Activated T-helper 17 cell treated with anti-CD3 and anti-CD28 coated beads, Interleukin-2, amount 50 U/mL, for 72 hours (primary cell): ENCODE results near the gene SGMS1. TPM values are rescaled to one million over a fixed set of nuclear protein-coding genes. Genes with fewer than 3 reads are reported as not detected.

Source experiments
- ATAC-seq: fragments of 150-1000 bp; cut with Tn5 transposase; replicated peaks from 2 replicates; pipeline ENCODE4 v1.10.0; 2021; ENCODE audit warnings: mild to moderate bottlenecking, moderate library complexity
- H3K27ac Mint-ChIP-seq: one replicate; pipeline ENCODE4 v1.8.0; 2022; ENCODE audit warnings: mixed read lengths
- H3K27me3 Mint-ChIP-seq: one replicate; pipeline ENCODE4 v1.8.0; 2022; ENCODE audit warnings: mixed read lengths
- H3K36me3 Mint-ChIP-seq: one replicate; pipeline ENCODE4 v1.8.0; 2022; ENCODE audit warnings: low read depth, mild to moderate bottlenecking, mixed read lengths
- H3K4me1 Mint-ChIP-seq: one replicate; pipeline ENCODE4 v1.8.0; 2022; ENCODE audit warnings: mixed read lengths
- H3K4me3 Mint-ChIP-seq: one replicate; pipeline ENCODE4 v1.8.0; 2022; ENCODE audit warnings: mild to moderate bottlenecking, mixed read lengths
- H3K9me3 Mint-ChIP-seq: one replicate; pipeline ENCODE4 v1.8.0; 2022; ENCODE audit warnings: mixed read lengths
- total RNA-seq, 2 donors: library from RNA; stranded (reverse); gene quantifications; one replicate each; pipeline ENCODE4 v1.2.3, GENCODE V29; 2022

Gene SGMS1
- total RNA-seq, 2 donors from 2014 or later = 13.4 to 22.4 TPM

DNA sequence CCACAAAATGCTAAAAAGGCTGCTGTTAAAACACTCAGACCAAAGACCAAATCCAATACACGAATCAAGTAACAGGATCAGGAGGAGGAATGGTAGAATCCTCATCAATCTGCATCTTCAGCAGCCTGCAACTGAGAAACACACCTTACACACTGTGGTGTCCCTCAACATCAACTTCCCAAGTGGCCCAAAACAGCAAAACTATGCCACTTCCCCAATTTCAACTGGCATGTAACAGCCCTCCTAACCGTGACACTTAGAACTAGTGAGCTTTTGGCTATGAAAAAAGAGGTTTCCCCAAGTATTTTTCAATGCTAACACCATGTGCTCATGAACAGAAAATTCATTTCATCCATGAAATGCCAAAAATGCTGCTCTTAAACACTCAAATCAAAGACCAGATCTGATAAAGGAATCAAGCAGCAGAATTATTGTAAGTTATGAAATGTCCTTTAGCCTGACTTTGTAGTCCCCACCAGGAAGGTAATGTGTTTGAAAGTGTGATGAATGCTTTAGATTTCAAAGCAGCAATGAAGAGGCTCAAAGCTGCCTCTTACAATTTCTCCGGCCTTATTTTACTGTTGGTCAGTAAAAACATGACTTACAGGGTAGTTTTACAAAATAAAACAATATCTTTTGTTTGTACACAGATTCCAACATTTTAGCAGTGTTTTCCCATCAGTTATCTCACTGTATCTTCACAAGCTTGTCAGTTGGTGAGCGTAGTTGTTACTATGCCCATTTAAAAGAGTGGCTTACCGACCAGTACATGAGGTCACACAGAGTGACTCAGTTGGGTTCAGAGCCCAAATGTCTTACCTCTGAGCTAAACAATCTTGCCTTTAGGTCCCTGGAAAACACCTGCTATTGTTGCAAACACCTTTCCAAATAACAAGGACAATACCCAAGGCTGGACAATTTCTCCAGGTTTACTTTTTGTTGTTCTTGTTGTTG lies 306.8 kb downstream of the SGMS1 start:
- no peak for ATAC-seq
- Mint-ChIP-seq H3K9me3 (no peaks in the 10 kb centered on the region), H3K4me1 (peaks cover 17% of the 10 kb centered on the region), H3K27ac (no peak overlapping the region), H3K4me3 (no peak overlapping the region), H3K36me3 (peaks cover 36% of the 10 kb centered on the region), H3K27me3 (no peaks in the 10 kb centered on the region)

DNA sequence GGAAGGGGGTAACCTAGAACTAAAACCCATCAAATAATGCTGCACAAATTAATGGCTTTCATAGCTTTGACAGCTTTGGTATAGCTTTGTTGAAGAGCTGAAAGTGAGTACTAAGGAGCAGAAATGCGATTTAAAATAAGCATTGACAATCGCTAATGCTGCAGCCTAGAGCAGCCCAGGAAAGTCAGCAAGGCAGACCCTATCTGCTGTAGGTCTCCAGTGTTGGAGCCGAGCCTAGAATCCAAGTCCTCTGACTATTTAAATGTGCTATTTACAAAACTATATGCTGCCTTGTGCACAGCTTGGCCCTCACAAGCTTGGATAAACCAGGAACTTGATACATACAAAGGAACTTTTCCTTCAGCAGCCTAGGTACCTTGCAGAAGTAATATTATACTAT lies 307.6 kb downstream of the SGMS1 start:
- Mint-ChIP-seq H3K9me3 (no peaks in the 10 kb centered on the region), H3K4me1 (peaks cover 17% of the 10 kb centered on the region)
- ATAC-seq = no peak

DNA sequence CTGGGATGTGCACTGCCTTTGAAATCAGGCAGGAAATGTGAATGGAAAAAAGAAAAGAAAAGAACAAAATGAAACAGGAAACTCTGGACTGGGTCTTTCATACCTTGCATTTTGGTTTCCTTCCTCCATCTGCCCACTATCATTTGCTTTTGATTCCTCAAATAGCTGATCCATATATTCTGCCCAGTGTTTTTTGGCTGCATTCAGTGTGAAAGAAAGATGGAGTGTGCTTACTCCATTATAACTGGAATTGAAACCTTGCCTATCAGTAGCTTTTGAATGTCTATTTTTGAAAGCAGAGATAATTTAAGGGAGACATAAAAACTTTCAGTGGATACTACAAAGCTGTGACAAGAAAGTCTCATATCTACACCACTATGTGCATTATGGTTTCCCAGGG lies 308.3 kb downstream of the SGMS1 start:
- Mint-ChIP-seq H3K27me3 (no peaks in the 10 kb centered on the region), H3K9me3 (no peaks in the 10 kb centered on the region), H3K27ac (peak overlapping the region; percentile 6), H3K4me3 (no peak overlapping the region), H3K36me3 (peaks cover 43% of the 10 kb centered on the region), H3K4me1 (peaks cover 17% of the 10 kb centered on the region)
- no peak for ATAC-seq

More for the DNA sequence above, 307.6 kb downstream of the SGMS1 start:
- Mint-ChIP-seq H3K36me3 (peaks cover 39% of the 10 kb centered on the region), H3K27me3 (no peaks in the 10 kb centered on the region), H3K4me3 (no peak overlapping the region), H3K27ac (no peak overlapping the region)

DNA sequence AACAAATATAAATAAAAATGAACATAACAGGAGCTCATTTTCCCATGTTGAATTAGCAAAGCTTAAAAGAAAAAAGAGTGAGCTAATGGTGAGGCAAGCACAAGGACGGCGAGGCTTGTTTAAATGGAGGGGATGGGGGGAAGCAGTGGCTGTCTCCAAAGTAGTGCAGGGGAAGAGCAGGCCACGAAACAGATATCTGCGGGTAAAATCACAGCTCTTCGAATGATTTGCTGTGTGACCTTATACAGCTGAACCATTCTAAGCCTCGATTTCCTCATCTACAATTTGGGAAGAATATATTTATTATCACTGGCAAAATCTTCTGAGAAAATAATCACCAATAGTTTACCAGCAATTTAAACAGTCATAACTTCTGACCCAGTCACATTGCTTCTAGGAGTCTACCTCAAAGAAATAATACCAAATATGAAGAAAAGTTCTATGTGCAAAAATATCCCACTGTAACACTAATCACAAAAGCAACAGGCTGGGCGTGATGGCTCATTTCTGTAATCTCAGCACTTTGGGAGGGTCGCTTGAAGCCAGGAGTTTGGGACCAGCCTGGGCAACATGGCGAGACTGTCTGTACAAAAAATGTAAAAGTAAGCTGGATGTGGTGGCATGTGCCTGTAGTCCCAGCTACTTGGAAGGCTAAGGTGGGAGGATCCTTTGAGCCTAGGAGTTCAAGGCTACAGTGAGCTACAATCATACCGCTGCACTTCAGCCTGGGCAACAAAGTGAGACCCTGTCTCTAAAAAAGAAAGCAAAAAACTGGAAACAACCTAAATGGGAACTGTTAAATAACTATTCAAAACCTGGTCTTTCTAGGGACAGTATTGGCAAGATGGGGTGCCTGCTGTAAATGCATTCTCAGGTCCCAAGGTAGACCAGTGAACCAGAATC lies 309.3 kb downstream of the SGMS1 start:
- no peak for ATAC-seq
- Mint-ChIP-seq H3K36me3 (peaks cover 47% of the 10 kb centered on the region), H3K27ac (no peak overlapping the region), H3K9me3 (no peaks in the 10 kb centered on the region), H3K27me3 (no peaks in the 10 kb centered on the region), H3K4me1 (peaks cover 12% of the 10 kb centered on the region), H3K4me3 (no peak overlapping the region)

DNA sequence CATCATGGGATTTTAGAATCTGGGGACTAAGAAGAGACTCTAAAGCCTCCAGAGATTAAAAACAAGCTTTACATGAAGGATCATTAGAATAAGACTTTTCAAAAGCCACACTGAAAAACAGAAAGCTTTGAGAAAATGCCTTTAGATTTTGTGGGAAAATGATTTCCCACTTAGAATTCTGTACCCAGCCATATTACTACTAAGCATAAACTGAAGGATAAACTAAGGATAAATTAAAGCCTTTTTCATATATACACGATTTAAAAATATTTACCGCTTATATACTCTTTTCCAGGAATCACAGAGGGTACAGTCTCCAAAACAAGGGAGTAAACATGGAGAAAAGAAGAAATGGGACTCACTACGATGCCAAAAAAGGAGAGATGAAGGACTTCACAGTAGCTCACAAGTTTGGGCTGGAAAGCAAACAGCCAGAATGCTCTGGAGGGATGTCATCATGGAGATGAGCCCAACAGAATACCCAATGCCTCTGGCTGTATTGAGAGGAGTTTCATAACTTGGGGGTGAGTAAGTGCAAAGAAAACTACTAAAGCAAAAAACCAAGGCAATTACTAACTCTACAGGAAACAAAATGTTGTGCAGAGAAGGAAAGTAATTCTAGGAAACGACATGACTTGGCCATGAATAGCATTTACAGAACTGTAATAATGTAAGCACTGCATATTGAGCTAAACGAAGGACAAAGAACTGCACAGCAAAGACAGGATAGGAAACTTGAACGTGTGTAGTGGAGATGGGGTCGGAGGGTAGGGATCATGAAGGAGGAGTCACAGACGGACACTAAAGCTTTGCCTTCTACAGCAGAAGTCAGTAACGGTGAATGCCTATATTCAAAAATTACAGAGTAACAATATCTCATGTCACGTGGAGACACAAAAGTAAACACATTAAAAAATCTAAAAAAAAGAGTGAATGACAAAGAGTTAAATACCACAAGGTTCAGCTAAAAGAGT lies 311.0 kb downstream of the SGMS1 start:
- Mint-ChIP-seq H3K9me3 (no peaks in the 10 kb centered on the region), H3K27me3 (no peaks in the 10 kb centered on the region), H3K27ac (no peak overlapping the region), H3K4me3 (no peak overlapping the region), H3K36me3 (peaks cover 64% of the 10 kb centered on the region), H3K4me1 (peaks cover 12% of the 10 kb centered on the region)
- peak; percentile 78 for ATAC-seq

DNA sequence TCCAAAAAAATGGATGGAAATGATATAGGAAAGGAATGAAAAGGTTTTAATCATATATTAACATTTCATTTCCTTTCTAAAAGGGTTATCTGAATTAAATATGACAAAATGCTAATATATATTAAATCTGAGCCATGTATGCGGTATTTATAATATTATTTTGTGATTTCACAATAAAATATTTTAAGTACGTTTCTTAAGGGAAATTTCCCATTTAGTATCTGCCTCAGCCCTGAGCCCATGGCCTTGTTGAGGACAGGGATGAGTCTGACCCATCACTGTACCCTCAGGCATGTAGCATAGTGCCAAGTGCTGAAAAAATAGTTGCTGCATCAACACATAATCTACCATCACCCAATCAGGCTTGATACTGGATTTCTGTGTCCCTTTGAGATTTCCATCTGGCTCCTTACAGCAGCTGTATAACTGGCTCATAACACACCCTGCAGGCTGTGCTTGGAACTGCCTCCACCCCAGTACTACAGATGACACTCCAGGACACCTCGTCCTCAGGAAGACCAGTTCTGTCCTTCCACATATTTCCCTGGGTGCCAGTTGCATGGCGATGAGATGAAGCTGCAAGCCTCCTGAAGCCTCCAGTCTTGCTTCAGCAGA lies 313.1 kb downstream of the SGMS1 start:
- H3K9me3 Mint-ChIP-seq = no peaks in the 10 kb centered on the region
- H3K27ac Mint-ChIP-seq = no peak overlapping the region
- H3K4me3 Mint-ChIP-seq = no peak overlapping the region
- H3K36me3 Mint-ChIP-seq = peaks cover 80% of the 10 kb centered on the region
- no peaks in the 10 kb centered on the region for H3K27me3 Mint-ChIP-seq
- peak; percentile 38 for ATAC-seq
- H3K4me1 Mint-ChIP-seq = peaks cover 10% of the 10 kb centered on the region

DNA sequence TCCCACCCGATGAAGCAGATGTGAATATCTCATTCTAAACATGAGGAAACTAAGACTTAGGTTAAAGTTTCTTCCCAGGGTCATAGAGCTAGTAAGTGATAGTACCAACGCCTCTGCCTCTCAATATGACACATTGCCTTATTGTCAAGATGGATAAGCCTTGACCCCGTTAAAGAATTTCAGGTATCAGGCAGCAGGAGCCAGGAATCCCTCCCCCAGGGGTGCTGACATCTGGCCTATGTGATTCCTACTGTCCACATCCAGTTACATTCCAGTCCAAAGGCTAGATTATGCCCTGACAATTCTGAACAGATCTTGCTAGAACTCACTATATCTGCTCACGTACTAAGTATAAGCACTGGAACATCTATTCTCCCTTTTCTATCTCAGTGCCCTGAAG lies 314.4 kb downstream of the SGMS1 start:
- H3K4me1 Mint-ChIP-seq = peaks cover 5% of the 10 kb centered on the region
- H3K9me3 Mint-ChIP-seq = no peaks in the 10 kb centered on the region
- H3K36me3 Mint-ChIP-seq = peaks cover 75% of the 10 kb centered on the region
- no peak for ATAC-seq
- no peaks in the 10 kb centered on the region for H3K27me3 Mint-ChIP-seq
- no peak overlapping the region for H3K4me3 Mint-ChIP-seq
- peak overlapping the region; percentile 0 for H3K27ac Mint-ChIP-seq

DNA sequence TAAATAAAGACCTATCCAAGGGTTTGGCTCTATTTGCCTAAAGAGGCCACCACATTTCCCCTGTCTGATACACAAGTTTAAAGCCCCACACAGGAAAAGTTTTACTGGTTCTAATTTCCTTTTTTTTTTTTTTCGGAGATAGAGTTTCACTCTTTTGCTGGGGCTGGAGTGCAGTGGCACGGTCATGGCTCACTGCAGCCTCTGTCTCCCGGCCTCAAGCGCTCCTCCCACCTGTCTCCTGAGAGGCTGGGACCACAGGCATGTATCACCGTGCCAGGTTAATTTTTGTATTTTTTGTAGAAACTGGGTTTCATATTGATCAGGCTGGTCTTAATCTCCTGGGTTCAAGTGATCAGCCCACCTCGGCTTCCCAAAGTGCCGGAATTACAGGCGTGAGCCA lies 319.1 kb downstream of the SGMS1 start:
- no peak for ATAC-seq
- Mint-ChIP-seq H3K4me1 (no peaks in the 10 kb centered on the region), H3K9me3 (no peaks in the 10 kb centered on the region), H3K27ac (no peak overlapping the region), H3K4me3 (no peak overlapping the region), H3K27me3 (no peaks in the 10 kb centered on the region), H3K36me3 (peaks cover 35% of the 10 kb centered on the region)

DNA sequence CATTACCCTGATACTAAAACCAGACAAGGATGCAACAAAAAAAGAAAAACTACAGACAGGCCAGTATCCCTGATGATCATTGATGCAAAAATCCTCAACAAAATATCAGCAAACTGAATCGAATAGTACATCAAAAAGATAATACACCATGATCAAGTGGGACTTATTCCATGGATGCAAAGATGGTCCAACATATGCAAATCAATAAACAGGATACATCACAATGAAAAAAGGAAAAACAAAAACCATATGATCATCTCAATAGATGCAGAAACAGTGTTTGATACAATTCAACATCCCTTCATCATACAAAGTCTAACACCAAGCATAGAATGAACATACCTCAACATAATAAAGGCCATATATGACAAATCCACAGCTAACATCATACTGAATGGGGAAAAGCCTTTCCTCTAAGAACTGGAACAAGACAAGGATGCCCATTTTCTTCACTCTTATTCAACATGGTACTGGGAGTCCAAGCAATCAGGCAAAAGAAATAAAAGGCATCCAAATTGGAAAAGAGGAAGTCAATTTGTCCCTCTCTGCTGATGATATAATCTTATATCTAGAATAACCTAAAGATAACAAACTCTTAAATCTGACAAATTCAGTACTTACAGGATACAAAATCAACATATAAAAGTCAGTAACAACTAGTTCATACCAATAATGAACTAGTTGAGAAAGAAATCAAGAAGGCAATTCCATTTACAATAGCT lies 323.6 kb downstream of the SGMS1 start:
- Mint-ChIP-seq H3K27ac (no peak overlapping the region), H3K4me3 (no peak overlapping the region), H3K36me3 (no peaks in the 10 kb centered on the region), H3K4me1 (no peaks in the 10 kb centered on the region), H3K27me3 (no peaks in the 10 kb centered on the region), H3K9me3 (peaks cover 8% of the 10 kb centered on the region)
- ATAC-seq = no peak

DNA sequence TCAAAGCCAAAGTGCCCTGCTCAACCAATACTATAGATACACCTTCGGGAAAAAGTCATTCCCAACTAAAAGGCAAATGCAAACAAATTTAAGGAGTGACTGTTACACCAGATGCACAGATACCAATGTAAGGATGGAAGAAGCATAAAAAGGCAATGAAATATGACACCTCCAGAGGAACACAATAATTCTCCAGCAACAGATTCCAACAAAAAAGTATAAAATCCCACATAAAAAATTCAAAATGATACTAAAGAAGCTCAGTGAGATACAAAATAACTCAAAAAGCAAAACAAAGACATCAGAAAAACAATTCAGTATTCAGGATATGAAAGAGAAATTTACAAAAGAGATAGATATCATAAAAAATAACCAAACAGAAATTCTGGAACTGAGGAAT lies 328.4 kb downstream of the SGMS1 start:
- Mint-ChIP-seq H3K27me3 (no peaks in the 10 kb centered on the region), H3K4me3 (no peak overlapping the region), H3K36me3 (no peaks in the 10 kb centered on the region), H3K9me3 (peaks cover 8% of the 10 kb centered on the region), H3K27ac (no peak overlapping the region), H3K4me1 (no peaks in the 10 kb centered on the region)
- ATAC-seq = no peak

DNA sequence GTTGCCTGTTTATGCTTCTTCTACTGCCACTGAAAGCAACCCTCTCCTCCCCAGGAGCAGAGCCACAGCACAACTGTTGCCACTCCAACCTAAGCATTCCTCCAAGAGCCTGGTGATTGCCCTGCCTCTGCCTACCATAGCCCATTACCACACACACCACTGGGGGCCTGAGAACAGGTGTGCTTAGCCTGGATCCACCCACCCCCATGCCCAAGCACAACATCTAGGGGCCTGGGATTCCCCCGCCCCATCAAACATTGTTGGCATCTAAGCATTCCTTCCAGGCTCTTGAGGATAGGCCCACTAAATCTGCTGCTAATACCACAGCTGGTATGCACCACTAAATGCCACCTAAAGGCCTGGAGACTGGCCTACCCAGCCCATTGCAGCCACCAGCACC lies 329.2 kb downstream of the SGMS1 start:
- no peaks in the 10 kb centered on the region for H3K27me3 Mint-ChIP-seq
- H3K9me3 Mint-ChIP-seq = peaks cover 8% of the 10 kb centered on the region
- H3K27ac Mint-ChIP-seq = no peak overlapping the region
- no peaks in the 10 kb centered on the region for H3K4me1 Mint-ChIP-seq
- no peaks in the 10 kb centered on the region for H3K36me3 Mint-ChIP-seq
- no peak for ATAC-seq
- no peak overlapping the region for H3K4me3 Mint-ChIP-seq

DNA sequence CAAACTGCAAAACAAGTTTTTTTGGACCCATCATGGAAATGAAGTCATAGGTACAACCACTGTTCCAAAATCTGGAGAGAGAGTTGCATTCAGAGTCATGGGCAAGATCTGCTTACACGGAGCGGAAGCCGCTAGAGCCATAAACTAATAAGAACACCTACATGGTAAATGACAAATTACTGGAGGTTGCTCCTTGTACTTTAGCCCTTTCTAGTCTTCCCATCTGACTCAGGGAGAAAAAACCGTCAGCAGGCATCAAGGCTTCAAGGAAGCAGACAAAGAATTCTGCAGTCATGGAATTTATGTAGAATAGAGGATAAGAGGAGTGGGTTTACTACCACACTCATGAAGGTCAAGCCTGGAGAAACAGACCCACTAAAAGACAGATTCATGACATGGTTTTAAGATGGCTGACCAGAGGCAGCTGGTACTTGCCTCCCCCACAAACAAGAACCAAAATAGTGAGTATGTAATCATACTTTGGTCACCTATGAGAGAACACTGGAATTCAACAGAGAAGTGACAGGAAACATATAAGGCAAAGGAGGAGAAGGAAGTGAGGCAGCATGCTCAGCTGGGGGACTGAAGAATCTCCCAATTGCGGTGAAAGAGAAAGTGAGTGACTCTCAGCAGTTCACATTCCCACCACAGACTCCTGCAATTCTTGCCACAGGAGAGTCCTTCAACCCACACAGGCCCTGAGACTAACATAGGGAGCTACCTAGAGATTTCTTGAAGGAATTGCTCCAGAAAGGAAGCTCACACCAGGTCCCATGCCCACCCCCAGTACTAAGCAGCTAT lies 330.0 kb downstream of the SGMS1 start:
- Mint-ChIP-seq H3K27me3 (no peaks in the 10 kb centered on the region), H3K27ac (no peak overlapping the region), H3K4me1 (no peaks in the 10 kb centered on the region), H3K36me3 (no peaks in the 10 kb centered on the region), H3K4me3 (no peak overlapping the region), H3K9me3 (peaks cover 4% of the 10 kb centered on the region)
- no peak for ATAC-seq
